Gastrocnemius medialis (tissue), 4 donors: ENCODE data around the gene RBM33. TPM values are rescaled to one million over a fixed set of nuclear protein-coding genes. Genes with fewer than 3 reads are reported as not detected.

Source experiments
- ATAC-seq, 2 donors: fragments of 150-250 bp; one replicate each; pipeline ENCODE4 v1.9.1; 2016
- DNase-seq, 2 donors: peaks; one replicate each; pipeline ENCODE4 v3.0.0-alpha.2; 2019
- H3K27ac ChIP-seq, 4 donors: fragments of 200-600 bp; sonication (generic); 1 replicate in 1 of 4; 2 replicates in 3 of 4; pipeline ENCODE4 v1.5.1; 2016 to 2018; ENCODE audit warnings: mild to moderate bottlenecking in 2 of 4, moderate library complexity in 1 of 4
- H3K27me3 ChIP-seq, 3 donors: fragments of 200-600 bp; sonication (generic) in 2 of 3; 1 replicate in 1 of 3; 2 replicates in 2 of 3; pipeline versions ENCODE4 v1.5.1 to v1.6.0; 2016 to 2019; ENCODE audit warnings: mild to moderate bottlenecking in 1 of 3, moderate library complexity in 1 of 3
- H3K36me3 ChIP-seq, 2 donors: fragments of 200-600 bp; sonication (generic) in 1 of 2; one replicate each; pipeline ENCODE4 v1.5.1; 2017 to 2018
- H3K4me1 ChIP-seq, 2 donors: fragments of 200-600 bp; sonication (generic) in 1 of 2; one replicate each; pipeline ENCODE4 v1.5.1; 2016 to 2017; ENCODE audit warnings: mild to moderate bottlenecking in 2 of 2
- H3K4me3 ChIP-seq, 4 donors: fragments of 200-600 bp; sonication (generic) in 3 of 4; 1 replicate in 1 of 4; 2 replicates in 3 of 4; pipeline ENCODE4 v1.5.1; 2016 to 2019; ENCODE audit warnings: mild to moderate bottlenecking in 2 of 4
- H3K9me3 ChIP-seq, 3 donors: fragments of 200-600 bp; sonication (generic) in 2 of 3; 1 replicate in 1 of 3; 2 replicates in 2 of 3; pipeline ENCODE4 v1.5.1; 2016 to 2019
- CTCF ChIP-seq, 5 experiments: fragments of 450-650 bp in 3 of 5; fragments of 200-600 bp in 2 of 5; sonication (generic) in 2 of 5; IDR thresholded peaks in 4 of 5; conservative IDR thresholded peaks in 1 of 5; 1 replicate in 4 of 5; 2 replicates in 1 of 5; pipeline ENCODE4 v1.5.1; 2016 to 2019; ENCODE audit warnings: antibody characterized with exemption in 5 of 5, mild to moderate bottlenecking in 3 of 5, moderate library complexity in 3 of 5
- POLR2A ChIP-seq, 2 donors: fragments of 450-650 bp; IDR thresholded peaks; one replicate each; pipeline ENCODE4 v1.6.1; 2017; ENCODE audit warnings: antibody characterized with exemption in 2 of 2, mild to moderate bottlenecking in 2 of 2, moderate library complexity in 2 of 2
- in situ Hi-C, 4 donors: fragments of 200-750 bp; cut with MboI; loops; one replicate each; pipeline versions ENCODE4 v1.15.0 to v1.8.0; 2017; ENCODE audit warnings: low sequenced_read_pairs in 4 of 4
- intact Hi-C: fragments of 100-400 bp; cut with DNase I; formaldehyde crosslinking; loops from one replicate; pipeline ENCODE4 v1.15.1; 2023; ENCODE audit warnings: low total_unique reads
- total RNA-seq, 4 donors: library from RNA; depleted of rRNA; stranded (reverse); fragments of >200 nt; gene quantifications; one replicate each; pipeline versions ENCODE4 v1.1.0 to v1.2.3, GENCODE V29; 2016

RBM33 gene
- total RNA-seq, 4 donors from 2014 or later, result 16.6 to 30.0 (median 28.1) TPM

GRCh38 chr7:155804897-155805825 lies 160.7 kb downstream of the RBM33 start:
- H3K4me3 ChIP-seq, result peak overlapping the region; percentile 12 to 54 (median 41)
- intact Hi-C loops, result loop anchor here (2.0 kb wide), 1 partner anchor 668 kb away; no protein-coding TSS in a partner anchor
- peaks cover 79 to 90% (median 82%) of the 10 kb centered on the region in 3 donors for H3K27me3 ChIP-seq
- H3K9me3 ChIP-seq, result no peaks in the 10 kb centered on the region
- H3K27ac ChIP-seq, result no peak overlapping the region
- peaks cover 16 to 31% of the 10 kb centered on the region in 2 donors for H3K4me1 ChIP-seq
- TF ChIP-seq POLR2A (IDR thresholded peaks at IDR 0.05) (no peak), CTCF (IDR thresholded peaks at IDR 0.05 in 4 of 5, conservative IDR thresholded peaks at IDR 0.05 in 1 of 5) (peak in 2 of 5 experiments; percentile 15 to 18)
- no peaks in the 10 kb centered on the region for H3K36me3 ChIP-seq
- ATAC-seq, result peak in 1 of 2 donors; percentile 66
- in situ Hi-C loops, result loop anchor here in 1 of 4 donors (25.0 kb wide), 1 partner anchor 657 kb away; no protein-coding TSS in a partner anchor
- DNase-seq, result no peak

GRCh38 chr7:155805826-155806095 lies 161.3 kb downstream of the RBM33 start:
- peaks cover 81 to 91% (median 87%) of the 10 kb centered on the region in 3 donors for H3K27me3 ChIP-seq
- ATAC-seq (no peak), DNase-seq (no peak)
- peaks cover 16 to 37% of the 10 kb centered on the region in 2 donors for H3K4me1 ChIP-seq
- intact Hi-C loops (loop anchor here (2.0 kb wide), 1 partner anchor 667 kb away; no protein-coding TSS in a partner anchor), in situ Hi-C loops (loop anchor here in 1 of 4 donors (25.0 kb wide), 1 partner anchor 657 kb away; no protein-coding TSS in a partner anchor)
- H3K27ac ChIP-seq, result no peak overlapping the region
- H3K4me3 ChIP-seq, result peak overlapping the region; percentile 12 to 54 (median 41)
- TF ChIP-seq CTCF (IDR thresholded peaks at IDR 0.05 in 4 of 5, conservative IDR thresholded peaks at IDR 0.05 in 1 of 5), result no peak
- TF ChIP-seq POLR2A (IDR thresholded peaks at IDR 0.05), result no peak
- no peaks in the 10 kb centered on the region for H3K9me3 ChIP-seq
- no peaks in the 10 kb centered on the region for H3K36me3 ChIP-seq

GRCh38 chr7:155806096-155806871 lies 161.8 kb downstream of the RBM33 start:
- in situ Hi-C loops (loop anchor here in 1 of 4 donors (25.0 kb wide), 1 partner anchor 656 kb away; no protein-coding TSS in a partner anchor), intact Hi-C loops (no loop called here)
- Histone ChIP-seq H3K4me1 (peaks cover 16 to 37% of the 10 kb centered on the region in 2 donors), H3K4me3 (peak overlapping the region in 3 of 4 donors; percentile 38 to 54 (median 44)), H3K9me3 (no peaks in the 10 kb centered on the region), H3K27ac (no peak overlapping the region), H3K27me3 (peaks cover 82 to 91% (median 90%) of the 10 kb centered on the region in 3 donors), H3K36me3 (no peaks in the 10 kb centered on the region)
- ATAC-seq (no peak), DNase-seq (no peak)
- no peak for TF ChIP-seq POLR2A (IDR thresholded peaks at IDR 0.05)
- TF ChIP-seq CTCF (IDR thresholded peaks at IDR 0.05 in 4 of 5, conservative IDR thresholded peaks at IDR 0.05 in 1 of 5), result no peak

GRCh38 chr7:155807065-155807671 lies 162.7 kb downstream of the RBM33 start:
- intact Hi-C loops (no loop called here), in situ Hi-C loops (loop anchor here in 1 of 4 donors (25.0 kb wide), 1 partner anchor 655 kb away; no protein-coding TSS in a partner anchor)
- Histone ChIP-seq H3K27me3 (peaks cover 85 to 93% (median 92%) of the 10 kb centered on the region in 3 donors), H3K4me1 (peaks cover 16 to 42% of the 10 kb centered on the region in 2 donors), H3K9me3 (no peaks in the 10 kb centered on the region), H3K4me3 (no peak overlapping the region), H3K36me3 (no peaks in the 10 kb centered on the region), H3K27ac (no peak overlapping the region)
- DNase-seq (no peak), ATAC-seq (no peak)
- TF ChIP-seq POLR2A (IDR thresholded peaks at IDR 0.05) (no peak), CTCF (IDR thresholded peaks at IDR 0.05 in 4 of 5, conservative IDR thresholded peaks at IDR 0.05 in 1 of 5) (no peak)
